ENCODE measurements around the gene LIPC.

- no peak for TF ChIP-seq CTCF (IDR thresholded peaks at IDR 0.05)
- no peak for TF ChIP-seq POLR2A (IDR thresholded peaks at IDR 0.05)
Observed at GRCh38 chr15:58423205-58423604, 8.6 kb upstream of the LIPC start.
